GM19023 (cell line): Measurements from ENCODE around the gene EYS.
A peak's percentile ranks its signal among the peaks of the same experiment; 100 is the strongest.
"Not testable (repeated sequence)": the region's sequence is repeated elsewhere in the genome, so short reads cannot be mapped to it uniquely, and the experiment has no call there.

Experiments
- ATAC-seq: cut with Tn5 transposase; IDR thresholded peaks from one replicate; pipeline ENCODE4 v1.9.1; 2021; ENCODE audit warnings: mild to moderate bottlenecking, moderate library complexity; ENCODE audit not compliant: unreplicated experiment

The EYS gene

GRCh38 chr6:63887002-63887751 lies 1819.8 kb downstream of the EYS start:
- ATAC-seq = no peak

- ATAC-seq = no peak
These were observed 1820.7 kb downstream of the EYS start for GRCh38 chr6:63886341-63886740.

- peak; percentile 65 for ATAC-seq
These were observed 1823.4 kb downstream of the EYS start for GRCh38 chr6:63883597-63883996.

GRCh38 chr6:63882208-63882607 lies 1824.8 kb downstream of the EYS start:
- ATAC-seq = no peak

- no peak for ATAC-seq
These were observed 1825.2 kb downstream of the EYS start for GRCh38 chr6:63881791-63882190.

- ATAC-seq = no peak
These were observed 1834.8 kb downstream of the EYS start for GRCh38 chr6:63872233-63872632.

- no peak for ATAC-seq
These were observed 1838.7 kb downstream of the EYS start for GRCh38 chr6:63868351-63868750.

- no peak for ATAC-seq
These were observed 1842.2 kb downstream of the EYS start for GRCh38 chr6:63864671-63865318.

GRCh38 chr6:63864061-63864460 lies 1843.0 kb downstream of the EYS start:
- no peak for ATAC-seq

- ATAC-seq = no peak
These were observed 1844.4 kb downstream of the EYS start for GRCh38 chr6:63862486-63863198.

- ATAC-seq = no peak
These were observed 1847.5 kb downstream of the EYS start for GRCh38 chr6:63859528-63859927.

- no peak for ATAC-seq
These were observed 1848.3 kb downstream of the EYS start for GRCh38 chr6:63858691-63859090.

- no peak for ATAC-seq
These were observed 1850.8 kb downstream of the EYS start for GRCh38 chr6:63856271-63856670.

GRCh38 chr6:63844287-63844686 lies 1862.7 kb downstream of the EYS start:
- no peak for ATAC-seq

- no peak for ATAC-seq
These were observed 1867.5 kb downstream of the EYS start for GRCh38 chr6:63839485-63839884.

GRCh38 chr6:63828678-63829077 lies 1878.3 kb downstream of the EYS start:
- ATAC-seq = not testable (repeated sequence)

GRCh38 chr6:63824722-63825121 lies 1882.3 kb downstream of the EYS start:
- no peak for ATAC-seq

- ATAC-seq = no peak
These were observed 1885.6 kb downstream of the EYS start for GRCh38 chr6:63821442-63821841.

GRCh38 chr6:63819831-63820230 lies 1887.2 kb downstream of the EYS start:
- no peak for ATAC-seq

- ATAC-seq = no peak
These were observed 1889.5 kb downstream of the EYS start for GRCh38 chr6:63817492-63818050.

- no peak for ATAC-seq
These were observed 1890.0 kb downstream of the EYS start for GRCh38 chr6:63816982-63817436.
